PFSK-1 (cell line): ENCODE data around the gene PATE3.

Source experiments
- FOXP2 ChIP-seq: optimal IDR thresholded peaks from 2 replicates; pipeline ENCODE3; 2011; ENCODE audit warnings: borderline replicate concordance, control low read depth, inconsistent platforms; ENCODE audit not compliant: insufficient read depth; ENCODE audit errors: extremely low read length, extremely low read depth
- REST ChIP-seq, 2 experiments: IDR thresholded peaks; 2 replicates each; pipeline versions ENCODE4 v1.6.1 to v1.8.0; 2011 to 2012; ENCODE audit warnings: low read depth in 2 of 2, low read length in 2 of 2, control low read depth in 1 of 2, inconsistent platforms in 1 of 2, mild to moderate bottlenecking in 1 of 2, moderate library complexity in 1 of 2; ENCODE audit not compliant: insufficient read depth in 1 of 2
- SIN3A ChIP-seq: IDR thresholded peaks from 2 replicates; pipeline ENCODE4 v1.6.1; 2012; ENCODE audit warnings: mild to moderate bottlenecking, low read length, moderate library complexity, borderline replicate concordance; ENCODE audit not compliant: insufficient read depth

- TF ChIP-seq SIN3A (no peak), REST (IDR thresholded peaks at IDR 0.05; ENCODE audit: insufficient read depth in 1 of 2, low read depth in 2 of 2, low read length in 2 of 2) (no peak), FOXP2 (no peak)
Measured at GRCh38 chr11:125745979-125746378, 41.9 kb upstream of the PATE3 start, which contains the start of gene PATE1.
